CD4-positive, alpha-beta T cell treated with Interleukin-17A for 1 hour (primary cell): ENCODE data around the gene HRH2.
"Not testable (repeated sequence)": the region's sequence is repeated elsewhere in the genome, so short reads cannot be mapped to it uniquely, and the experiment has no call there.

ENCODE experiments used
- DNase-seq: peaks from one replicate; pipeline ENCODE4 v3.0.0-alpha.2; 2020

Gene HRH2

GRCh38 chr5:175650430-175651205 lies 7.3 kb upstream of the HRH2 start:
- DNase-seq, result not testable (repeated sequence)

- peak; percentile 73 for DNase-seq
These were observed 4.9 kb upstream of the HRH2 start for GRCh38 chr5:175652741-175653663.

- DNase-seq, result no peak
These were observed 4.1 kb upstream of the HRH2 start for GRCh38 chr5:175653763-175654162.

- no peak for DNase-seq
These were observed 3.5 kb upstream of the HRH2 start for GRCh38 chr5:175654339-175654738.

- no peak for DNase-seq
These were observed 3.1 kb upstream of the HRH2 start for GRCh38 chr5:175654807-175655206.

GRCh38 chr5:175655411-175655810 lies 2.5 kb upstream of the HRH2 start:
- DNase-seq, result no peak

- DNase-seq, result no peak
These were observed 905 bp upstream of the HRH2 start for GRCh38 chr5:175656966-175657365.

GRCh38 chr5:175658299-175659145 lies 651 bp downstream of the HRH2 start:
- DNase-seq, result peak; percentile 25

- DNase-seq, result no peak
These were observed 1.8 kb downstream of the HRH2 start for GRCh38 chr5:175659546-175660253.

- no peak for DNase-seq
These were observed 5.6 kb downstream of the HRH2 start for GRCh38 chr5:175663186-175664184.

- DNase-seq, result no peak
These were observed 6.9 kb downstream of the HRH2 start for GRCh38 chr5:175664723-175665122.

GRCh38 chr5:175666216-175666615 lies 8.3 kb downstream of the HRH2 start:
- DNase-seq, result no peak

- no peak for DNase-seq
These were observed 10.1 kb downstream of the HRH2 start for GRCh38 chr5:175668006-175668405.

GRCh38 chr5:175670372-175670771 lies 12.5 kb downstream of the HRH2 start:
- no peak for DNase-seq

- no peak for DNase-seq
These were observed 13.1 kb downstream of the HRH2 start for GRCh38 chr5:175671013-175671412.

GRCh38 chr5:175672976-175673648 lies 15.2 kb downstream of the HRH2 start:
- DNase-seq, result no peak

- no peak for DNase-seq
These were observed 17.0 kb downstream of the HRH2 start for GRCh38 chr5:175674731-175675346.

GRCh38 chr5:175675873-175676272 lies 18.0 kb downstream of the HRH2 start:
- DNase-seq, result no peak

GRCh38 chr5:175677571-175677970 lies 19.7 kb downstream of the HRH2 start:
- no peak for DNase-seq

- DNase-seq, result no peak
These were observed 20.2 kb downstream of the HRH2 start for GRCh38 chr5:175678074-175678473.
